ENCODE data around the gene LAMTOR3.

The LAMTOR3 gene

DNA sequence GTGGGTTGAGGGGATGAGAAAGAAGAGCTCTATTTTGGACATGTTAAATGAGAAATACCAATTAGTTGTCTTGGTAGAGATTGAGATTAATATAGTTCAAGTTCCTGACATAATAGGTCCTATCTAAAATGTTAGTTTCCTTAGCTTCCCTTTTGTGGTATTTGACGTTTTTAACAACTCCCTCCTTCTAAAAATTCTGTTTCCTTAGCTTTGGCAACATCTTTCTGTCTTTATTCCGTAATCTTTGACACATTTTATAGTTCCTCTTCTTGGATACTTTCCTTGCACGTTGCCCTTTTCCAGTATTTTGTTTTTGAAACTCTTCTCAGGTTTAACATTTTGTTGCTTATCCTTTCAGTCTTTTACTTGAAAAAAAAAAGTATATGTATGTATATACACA lies 36.9 kb downstream of the LAMTOR3 start:
- TF ChIP-seq JUND (IDR thresholded peaks at IDR 0.05; ENCODE audit: low read depth) = no peak
- DNase-seq (ENCODE audit: low read depth in 1 of 2, low spot score in 1 of 2) = no peak
- in situ Hi-C loops (cut with HindIII; ENCODE audit: low pct_unique_long_range_greater_than_20kb, low sequenced_read_pairs) = no loop called here

DNA sequence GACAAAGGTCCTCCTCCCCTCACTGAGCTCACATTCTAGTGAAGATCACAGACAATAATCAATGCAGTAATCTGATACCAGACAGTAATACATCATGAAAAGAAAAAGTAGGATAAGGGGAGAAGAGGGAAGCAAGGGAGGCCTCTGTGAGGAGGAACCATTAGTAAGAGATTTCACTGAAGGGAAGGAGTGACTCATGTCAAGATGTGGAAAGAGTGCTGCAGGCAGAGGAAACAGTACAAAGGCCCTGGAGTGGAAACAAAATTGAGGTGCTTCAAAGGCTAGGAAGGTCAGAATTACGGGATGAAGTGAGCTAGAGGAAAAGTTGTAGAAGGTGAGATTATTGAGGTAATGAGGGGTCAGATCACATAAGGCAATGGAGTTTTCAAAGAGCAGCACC lies 38.1 kb downstream of the LAMTOR3 start:
- in situ Hi-C loops (cut with HindIII; ENCODE audit: low pct_unique_long_range_greater_than_20kb, low sequenced_read_pairs) = no loop called here
- no peak for DNase-seq (ENCODE audit: low read depth in 1 of 2, low spot score in 1 of 2)

DNA sequence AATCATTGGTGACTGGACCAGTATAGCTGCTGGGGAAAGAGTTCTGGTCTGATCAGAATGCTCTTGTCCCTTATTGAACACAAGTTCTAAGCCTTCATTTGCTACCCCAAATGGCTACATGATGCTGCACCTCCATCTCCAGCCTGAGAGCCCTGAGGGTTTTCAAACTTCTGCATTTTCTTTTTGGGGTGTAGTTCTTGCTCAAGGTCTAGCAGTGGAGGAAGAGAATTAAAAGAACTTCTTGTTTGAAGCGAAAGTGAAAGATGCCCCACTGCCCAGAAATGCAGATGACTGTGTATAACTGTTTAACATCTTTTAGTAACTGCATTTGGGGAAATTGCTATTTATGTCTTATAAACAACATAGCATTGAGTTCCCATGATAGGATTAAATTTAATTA lies 38.5 kb downstream of the LAMTOR3 start:
- in situ Hi-C loops (cut with HindIII; ENCODE audit: low pct_unique_long_range_greater_than_20kb, low sequenced_read_pairs) = no loop called here
- no peak for DNase-seq (ENCODE audit: low read depth in 1 of 2, low spot score in 1 of 2)
- no peak for TF ChIP-seq JUND (IDR thresholded peaks at IDR 0.05; ENCODE audit: low read depth)

More for the DNA sequence above, 38.1 kb downstream of the LAMTOR3 start:
- no peak for TF ChIP-seq JUND (IDR thresholded peaks at IDR 0.05; ENCODE audit: low read depth)

DNA sequence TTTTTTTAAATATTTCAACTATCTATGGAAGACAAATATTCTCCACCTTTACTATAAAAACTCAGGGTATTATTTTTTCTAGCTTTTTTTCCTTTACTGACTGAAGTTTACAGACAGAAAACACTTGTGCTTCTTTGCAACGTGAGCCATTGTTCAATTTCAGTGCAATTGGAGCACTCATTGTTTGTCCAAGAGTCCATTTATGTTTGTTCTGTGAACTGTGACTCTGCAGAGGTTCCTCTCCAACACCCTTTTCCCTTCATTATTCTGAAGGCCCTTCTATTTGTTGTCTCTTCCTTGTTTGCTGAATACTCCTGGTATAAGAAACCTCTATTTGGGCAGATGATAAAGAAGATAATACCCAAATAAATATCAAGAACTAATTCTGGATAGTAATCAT lies 40.2 kb downstream of the LAMTOR3 start:
- in situ Hi-C loops (cut with HindIII; ENCODE audit: low pct_unique_long_range_greater_than_20kb, low sequenced_read_pairs) = no loop called here
- no peak for TF ChIP-seq JUND (IDR thresholded peaks at IDR 0.05; ENCODE audit: low read depth)
- DNase-seq (ENCODE audit: low read depth in 1 of 2, low spot score in 1 of 2) = no peak

DNA sequence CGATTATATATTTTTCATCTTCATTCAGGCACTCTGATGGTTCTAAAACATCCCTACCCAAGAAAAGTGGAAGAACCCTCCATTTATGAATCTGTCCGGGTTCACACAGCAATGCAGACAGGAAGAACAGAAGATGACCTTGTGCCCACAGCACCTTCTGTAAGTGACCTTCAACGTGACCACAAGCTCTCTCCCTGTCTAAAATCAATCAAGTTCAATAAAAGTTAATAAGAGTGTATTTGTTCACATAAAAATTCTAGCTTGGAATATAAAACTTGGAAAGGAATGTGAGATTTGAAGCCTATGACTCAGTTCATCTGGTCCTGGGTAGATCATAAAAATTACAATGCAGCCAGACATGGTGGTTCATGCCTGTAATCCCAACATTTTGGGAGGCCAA lies 41.0 kb downstream of the LAMTOR3 start:
- in situ Hi-C loops (cut with HindIII; ENCODE audit: low pct_unique_long_range_greater_than_20kb, low sequenced_read_pairs) = no loop called here
- TF ChIP-seq JUND (IDR thresholded peaks at IDR 0.05; ENCODE audit: low read depth) = no peak
- no peak for DNase-seq (ENCODE audit: low read depth in 1 of 2, low spot score in 1 of 2)

DNA sequence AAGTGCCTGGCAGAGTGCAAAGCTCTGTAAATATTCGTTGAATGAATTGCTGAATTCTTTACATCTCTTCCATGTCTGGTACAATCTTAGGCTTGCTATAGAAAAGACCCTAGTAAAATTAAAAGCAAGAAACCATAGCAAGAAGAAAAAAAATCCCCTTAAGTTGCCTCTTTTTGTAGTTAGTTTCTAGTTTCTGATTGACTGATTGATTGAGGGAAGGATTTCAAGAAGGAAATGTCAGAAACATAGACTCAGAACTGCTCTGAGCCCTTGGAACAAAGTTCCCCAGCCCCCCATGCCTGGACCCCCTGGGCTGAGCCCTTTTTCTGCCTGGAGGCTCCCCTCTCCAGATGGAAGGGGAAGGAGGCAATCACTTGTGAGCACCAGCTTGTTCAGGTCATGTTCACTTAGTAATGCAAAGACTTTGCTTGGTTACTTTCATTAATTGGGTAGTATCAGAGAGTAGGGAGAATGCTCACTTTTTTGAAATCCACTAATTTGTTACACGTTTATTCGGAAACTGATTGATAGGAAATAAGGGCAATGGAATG lies 42.0 kb downstream of the LAMTOR3 start:
- DNase-seq (ENCODE audit: low read depth in 1 of 2, low spot score in 1 of 2) = no peak
- TF ChIP-seq JUND (IDR thresholded peaks at IDR 0.05; ENCODE audit: low read depth) = no peak
- in situ Hi-C loops (cut with HindIII; ENCODE audit: low pct_unique_long_range_greater_than_20kb, low sequenced_read_pairs) = no loop called here

DNA sequence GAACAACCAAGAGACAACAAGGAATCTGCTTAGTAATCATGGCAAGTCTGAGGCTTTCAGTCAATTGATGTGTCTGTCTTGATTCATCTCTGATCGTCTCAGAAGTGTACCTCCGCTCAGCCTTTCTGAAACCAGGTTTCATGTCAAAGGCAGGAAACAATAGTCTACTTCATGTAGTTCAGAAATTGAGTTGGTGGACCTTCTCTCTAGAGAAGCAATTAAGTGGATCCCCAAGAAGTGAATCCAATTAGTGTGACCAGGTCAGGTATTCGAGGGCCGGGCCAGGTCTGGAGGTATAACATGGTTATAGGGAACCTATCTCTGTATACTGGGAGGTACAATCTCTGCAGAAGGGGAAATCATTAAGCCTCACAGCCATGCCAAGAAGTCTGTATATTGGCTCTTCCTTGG lies 45.6 kb downstream of the LAMTOR3 start:
- in situ Hi-C loops (cut with HindIII; ENCODE audit: low pct_unique_long_range_greater_than_20kb, low sequenced_read_pairs) = no loop called here
- DNase-seq (ENCODE audit: low read depth in 1 of 2, low spot score in 1 of 2) = no peak
- no peak for TF ChIP-seq JUND (IDR thresholded peaks at IDR 0.05; ENCODE audit: low read depth)

DNA sequence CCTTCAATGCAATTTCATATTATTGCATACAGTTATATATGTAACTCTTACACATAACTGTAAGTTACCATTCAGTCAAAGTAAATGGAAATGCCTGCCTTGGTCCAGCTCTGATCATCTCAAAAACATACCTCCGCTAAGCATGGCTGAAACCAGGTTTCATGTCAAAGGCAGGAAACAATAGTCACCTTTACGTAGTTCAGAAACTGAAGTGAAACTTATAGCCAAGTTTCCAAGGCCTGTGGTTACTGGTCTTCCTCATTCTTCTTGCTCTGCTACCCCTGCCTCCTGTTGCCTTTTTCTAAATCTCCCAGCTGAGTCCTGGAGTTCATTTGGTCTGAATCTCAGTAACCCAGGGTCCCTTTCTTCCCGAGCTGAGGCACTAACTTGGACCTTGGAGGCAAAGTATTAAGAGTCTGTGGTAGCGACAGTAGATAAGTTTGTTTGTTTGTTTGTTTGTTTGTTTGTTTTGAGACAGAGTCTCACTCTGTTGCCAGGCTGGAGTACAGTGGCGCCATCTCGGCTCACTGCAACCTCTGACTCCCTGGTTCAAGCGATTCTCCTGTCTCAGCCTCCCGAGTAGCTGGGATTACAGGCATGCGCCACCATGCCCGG lies 46.8 kb downstream of the LAMTOR3 start:
- TF ChIP-seq JUND (IDR thresholded peaks at IDR 0.05; ENCODE audit: low read depth) = no peak
- in situ Hi-C loops (cut with HindIII; ENCODE audit: low pct_unique_long_range_greater_than_20kb, low sequenced_read_pairs) = no loop called here
- no peak for DNase-seq (ENCODE audit: low read depth in 1 of 2, low spot score in 1 of 2)

DNA sequence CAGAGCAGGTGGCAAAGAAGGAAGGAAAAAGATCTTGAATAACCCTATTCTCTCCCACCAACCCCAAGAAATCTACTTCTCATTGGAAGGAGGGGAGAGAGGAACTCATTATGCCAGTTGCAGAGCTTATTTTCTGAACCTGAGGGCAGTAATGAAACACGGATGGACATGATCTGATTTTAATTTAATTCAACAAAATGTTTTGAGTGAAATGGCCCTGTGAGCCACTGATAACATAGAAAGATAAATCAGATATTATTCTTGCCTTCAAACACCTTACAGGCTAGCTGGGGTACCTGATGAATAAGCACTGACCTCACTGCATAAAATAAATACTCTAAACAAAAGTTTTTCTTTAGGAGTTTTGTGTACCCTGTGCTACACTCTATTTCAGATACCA lies 47.3 kb downstream of the LAMTOR3 start:
- no peak for TF ChIP-seq JUND (IDR thresholded peaks at IDR 0.05; ENCODE audit: low read depth)
- in situ Hi-C loops (cut with HindIII; ENCODE audit: low pct_unique_long_range_greater_than_20kb, low sequenced_read_pairs) = no loop called here

DNA sequence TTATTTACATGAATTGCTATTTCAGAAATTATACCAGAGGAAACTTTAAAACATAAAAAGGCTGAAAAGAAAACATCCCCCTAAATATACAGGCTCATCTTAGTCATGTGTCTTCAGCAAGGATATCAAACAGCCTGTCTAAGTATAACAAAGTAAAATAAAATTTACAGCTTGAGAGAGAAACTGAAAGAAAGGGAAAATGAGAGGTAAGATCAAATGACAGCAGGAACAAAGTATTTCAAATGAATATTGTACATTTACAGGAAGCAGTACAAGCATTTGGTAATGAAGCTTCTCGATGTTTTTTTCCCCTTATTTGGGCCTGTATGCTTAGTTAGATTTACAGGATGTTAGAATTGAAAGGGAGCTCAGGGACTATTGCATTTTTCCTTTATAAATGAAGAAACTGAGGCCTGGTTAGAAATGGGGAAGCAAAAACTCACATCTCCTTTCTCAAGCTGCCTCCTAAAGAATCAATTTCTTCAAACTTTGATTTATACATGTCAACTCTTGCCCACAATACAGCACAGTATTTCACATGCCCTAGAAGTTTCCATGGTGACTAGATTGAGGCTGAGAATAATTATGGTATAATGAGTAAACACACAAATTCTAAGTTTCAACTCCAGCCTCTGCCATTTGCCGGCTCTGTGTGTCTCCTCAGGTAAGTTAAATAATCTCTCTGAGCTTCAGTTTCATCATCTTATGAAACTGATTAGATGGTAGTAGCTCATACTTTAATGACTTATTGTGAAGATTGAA lies 48.3 kb downstream of the LAMTOR3 start:
- in situ Hi-C loops (cut with HindIII; ENCODE audit: low pct_unique_long_range_greater_than_20kb, low sequenced_read_pairs) = no loop called here
- no peak for TF ChIP-seq JUND (IDR thresholded peaks at IDR 0.05; ENCODE audit: low read depth)
- no peak for DNase-seq (ENCODE audit: low read depth in 1 of 2, low spot score in 1 of 2)

More for the DNA sequence above, 47.3 kb downstream of the LAMTOR3 start:
- DNase-seq (ENCODE audit: low read depth in 1 of 2, low spot score in 1 of 2) = no peak

DNA sequence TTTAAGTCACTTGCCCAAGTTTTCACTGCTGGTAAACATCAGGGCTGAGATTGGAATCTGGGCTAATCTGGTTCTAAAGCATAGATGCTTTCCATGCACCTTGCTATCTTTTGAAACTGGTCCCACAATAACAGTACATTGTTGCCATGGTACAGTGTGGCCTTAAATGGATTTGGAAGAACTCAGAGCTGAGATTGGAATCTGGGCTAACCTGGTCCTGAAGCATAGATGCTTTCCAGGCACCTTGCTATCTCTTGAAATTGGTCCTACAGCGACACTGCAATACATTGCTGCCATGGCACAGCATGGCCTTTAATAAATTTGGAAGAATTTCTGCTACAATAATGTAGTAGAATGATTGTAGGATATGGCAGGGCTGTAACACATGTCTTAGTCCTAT lies 49.0 kb downstream of the LAMTOR3 start:
- in situ Hi-C loops (cut with HindIII; ENCODE audit: low pct_unique_long_range_greater_than_20kb, low sequenced_read_pairs) = no loop called here
- no peak for DNase-seq (ENCODE audit: low read depth in 1 of 2, low spot score in 1 of 2)
- TF ChIP-seq JUND (IDR thresholded peaks at IDR 0.05; ENCODE audit: low read depth) = no peak

DNA sequence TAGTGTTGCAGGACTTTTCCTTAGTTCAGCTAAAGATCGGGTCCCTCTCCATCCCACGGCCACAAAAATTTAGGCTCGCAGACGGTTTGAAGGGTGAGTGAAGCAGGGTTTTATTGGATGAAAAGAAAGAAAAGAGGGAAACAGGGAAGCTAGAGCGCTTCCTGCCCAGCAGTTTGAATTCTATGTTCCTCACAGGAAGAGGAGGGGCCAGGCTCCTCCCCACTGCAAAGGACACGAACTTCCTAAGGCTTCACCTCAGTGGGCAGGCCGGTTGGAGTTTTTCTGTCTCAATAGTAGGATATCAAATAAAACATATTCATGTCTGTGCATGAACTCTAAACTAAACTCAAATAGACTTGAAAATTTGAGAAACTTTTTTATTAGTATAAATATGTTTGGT lies 50.2 kb downstream of the LAMTOR3 start:
- DNase-seq (ENCODE audit: low read depth in 1 of 2, low spot score in 1 of 2) = no peak
- TF ChIP-seq JUND (IDR thresholded peaks at IDR 0.05; ENCODE audit: low read depth) = no peak
- in situ Hi-C loops (cut with HindIII; ENCODE audit: low pct_unique_long_range_greater_than_20kb, low sequenced_read_pairs) = no loop called here

DNA sequence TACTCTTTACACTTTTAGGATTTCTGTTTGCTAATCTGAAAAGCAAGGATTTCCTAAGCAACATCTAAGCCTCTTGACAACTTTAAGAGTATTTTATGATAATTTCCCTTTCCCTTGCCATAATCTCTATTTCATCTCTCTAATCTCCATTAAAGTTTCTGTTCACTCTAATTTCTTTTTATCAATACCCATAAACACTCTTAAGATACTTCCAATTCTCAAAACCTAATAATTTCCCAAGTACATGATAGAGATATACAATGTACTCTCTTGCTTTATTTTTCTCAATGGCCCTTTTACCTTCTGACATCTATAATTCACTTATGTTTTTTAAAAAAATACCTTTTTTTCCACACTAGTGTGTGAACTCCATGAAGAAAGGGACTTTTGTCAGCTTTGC lies 50.8 kb downstream of the LAMTOR3 start:
- in situ Hi-C loops (cut with HindIII; ENCODE audit: low pct_unique_long_range_greater_than_20kb, low sequenced_read_pairs) = no loop called here
- TF ChIP-seq JUND (IDR thresholded peaks at IDR 0.05; ENCODE audit: low read depth) = no peak
- no peak for DNase-seq (ENCODE audit: low read depth in 1 of 2, low spot score in 1 of 2)
